Measurements from ENCODE around the gene EZR. TPM values are rescaled to one million over a fixed set of nuclear protein-coding genes. Genes with fewer than 3 reads are reported as not detected.
A peak's percentile ranks its signal among the peaks of the same experiment; 100 is the strongest.

Gene EZR
- total and polyA plus RNA-seq, 7 donors = 19.1 to 61.7 (median 30.9) TPM

GRCh38 chr6:158816329-158816728 is 2.8 kb downstream of the EZR start:
- Histone ChIP-seq H3K9me3 (no peaks in the 10 kb centered on the region), H3K4me3 (peak overlapping the region; percentile 88), H3K36me3 (ENCODE audit: insufficient read depth in 1 of 2, low read depth in 1 of 2) (no peaks in the 10 kb centered on the region), H3K27me3 (ENCODE audit: insufficient read depth in 3 of 3, low read length in 2 of 3) (no peaks in the 10 kb centered on the region), H3K4me1 (peaks cover 21% of the 10 kb centered on the region), H3K27ac (no peak overlapping the region)
- TF ChIP-seq, protein P1, sequence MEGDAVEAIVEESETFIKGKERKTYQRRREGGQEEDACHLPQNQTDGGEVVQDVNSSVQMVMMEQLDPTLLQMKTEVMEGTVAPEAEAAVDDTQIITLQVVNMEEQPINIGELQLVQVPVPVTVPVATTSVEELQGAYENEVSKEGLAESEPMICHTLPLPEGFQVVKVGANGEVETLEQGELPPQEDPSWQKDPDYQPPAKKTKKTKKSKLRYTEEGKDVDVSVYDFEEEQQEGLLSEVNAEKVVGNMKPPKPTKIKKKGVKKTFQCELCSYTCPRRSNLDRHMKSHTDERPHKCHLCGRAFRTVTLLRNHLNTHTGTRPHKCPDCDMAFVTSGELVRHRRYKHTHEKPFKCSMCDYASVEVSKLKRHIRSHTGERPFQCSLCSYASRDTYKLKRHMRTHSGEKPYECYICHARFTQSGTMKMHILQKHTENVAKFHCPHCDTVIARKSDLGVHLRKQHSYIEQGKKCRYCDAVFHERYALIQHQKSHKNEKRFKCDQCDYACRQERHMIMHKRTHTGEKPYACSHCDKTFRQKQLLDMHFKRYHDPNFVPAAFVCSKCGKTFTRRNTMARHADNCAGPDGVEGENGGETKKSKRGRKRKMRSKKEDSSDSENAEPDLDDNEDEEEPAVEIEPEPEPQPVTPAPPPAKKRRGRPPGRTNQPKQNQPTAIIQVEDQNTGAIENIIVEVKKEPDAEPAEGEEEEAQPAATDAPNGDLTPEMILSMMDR (IDR thresholded peaks at IDR 0.05) = no peak
- DNase-seq (no peak), ATAC-seq (no peak)
- 70 to 86% (median 76%) methylated on average over 5 of the region's 5 CpGs for WGBS, 3 donors
- intact Hi-C loops (cut with DNase I) = loop anchor here in 1 of 2 donors (5.0 kb wide), 1 partner anchor 51 kb away; no protein-coding TSS in a partner anchor

- no peaks in the 10 kb centered on the region for H3K36me3 ChIP-seq (ENCODE audit: insufficient read depth in 1 of 2, low read depth in 1 of 2)
- no peaks in the 10 kb centered on the region for H3K27me3 ChIP-seq (ENCODE audit: insufficient read depth in 3 of 3, low read length in 2 of 3)
- ATAC-seq = no peak
- DNase-seq = no peak
- 79 to 93% (median 84%) methylated on average over 2 of the region's 2 CpGs for WGBS, 3 donors
- H3K4me1 ChIP-seq = peaks cover 21% of the 10 kb centered on the region
- H3K4me3 ChIP-seq = no peak overlapping the region
- H3K9me3 ChIP-seq = no peaks in the 10 kb centered on the region
- intact Hi-C loops (cut with DNase I) = loop anchor here in 1 of 2 donors (5.0 kb wide), 1 partner anchor 51 kb away; no protein-coding TSS in a partner anchor
- TF ChIP-seq, protein P1 (IDR thresholded peaks at IDR 0.05) = no peak
- no peak overlapping the region for H3K27ac ChIP-seq
These were observed 3.3 kb downstream of the EZR start for GRCh38 chr6:158815907-158816306.

GRCh38 chr6:158815379-158815724 is 3.8 kb downstream of the EZR start:
- Histone ChIP-seq H3K4me3 (no peak overlapping the region), H3K27me3 (ENCODE audit: insufficient read depth in 3 of 3, low read length in 2 of 3) (no peaks in the 10 kb centered on the region), H3K4me1 (peaks cover 21% of the 10 kb centered on the region), H3K36me3 (ENCODE audit: insufficient read depth in 1 of 2, low read depth in 1 of 2) (no peaks in the 10 kb centered on the region), H3K9me3 (no peaks in the 10 kb centered on the region), H3K27ac (no peak overlapping the region)
- TF ChIP-seq, protein P1 (IDR thresholded peaks at IDR 0.05) = no peak
- intact Hi-C loops (cut with DNase I) = loop anchor here in 1 of 2 donors (5.0 kb wide), 1 partner anchor 52 kb away; no protein-coding TSS in a partner anchor
- DNase-seq = no peak
- no peak for ATAC-seq
- WGBS, 3 donors = 80 to 89% (median 83%) methylated on average over 2 of the region's 2 CpGs

DNA sequence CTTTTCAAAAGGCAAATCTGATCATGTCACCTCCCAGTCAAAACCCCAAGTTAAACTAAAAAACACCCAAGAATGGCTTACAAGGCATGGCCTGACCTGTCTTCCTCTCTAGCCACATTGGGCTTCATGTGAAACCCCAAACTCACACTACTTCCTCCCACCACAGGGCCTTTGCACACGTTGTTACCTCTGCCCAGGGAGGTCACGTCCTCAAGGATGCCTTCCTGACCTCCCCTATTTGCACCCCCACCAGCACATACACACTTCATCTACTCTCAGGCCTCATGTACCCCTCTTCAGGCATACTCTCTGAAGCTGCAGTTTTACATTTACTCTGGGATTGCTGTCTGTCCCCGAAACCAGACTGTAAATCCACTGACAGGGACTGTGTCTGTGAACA is 6.1 kb downstream of the EZR start:
- ATAC-seq (no peak), DNase-seq (no peak)
- no peak overlapping the region for H3K4me3 ChIP-seq
- TF ChIP-seq, protein P1 (IDR thresholded peaks at IDR 0.05) = no peak
- H3K27me3 ChIP-seq (ENCODE audit: insufficient read depth in 3 of 3, low read length in 2 of 3) = no peaks in the 10 kb centered on the region
- no peaks in the 10 kb centered on the region for H3K9me3 ChIP-seq
- H3K36me3 ChIP-seq (ENCODE audit: insufficient read depth in 1 of 2, low read depth in 1 of 2) = no peaks in the 10 kb centered on the region
- 84 to 91% (median 87%) methylated on average over 3 of the region's 3 CpGs for WGBS, 3 donors
- H3K4me1 ChIP-seq = peaks cover 21% of the 10 kb centered on the region
- H3K27ac ChIP-seq = no peak overlapping the region
- intact Hi-C loops (cut with DNase I) = no loop called here

DNA sequence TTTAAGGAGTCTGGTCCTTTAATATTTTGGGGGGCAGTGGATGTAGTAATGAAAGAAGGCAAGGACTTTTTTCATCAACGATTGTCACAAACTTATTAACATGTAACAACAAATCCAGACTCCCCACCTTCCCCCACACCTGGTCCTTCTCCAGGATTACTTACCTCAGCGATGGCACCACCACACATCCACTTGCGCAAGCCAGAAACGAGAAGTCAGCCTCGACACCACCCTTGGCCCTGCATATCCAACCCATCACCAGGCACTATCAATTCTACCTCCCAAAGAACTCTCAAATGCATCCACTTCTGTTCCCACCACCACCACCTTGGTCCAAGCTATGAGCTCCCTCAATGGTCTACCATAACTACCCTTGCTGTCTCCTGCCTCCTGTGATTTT is 6.6 kb downstream of the EZR start:
- TF ChIP-seq, protein P1 (IDR thresholded peaks at IDR 0.05) = no peak
- DNase-seq (no peak), ATAC-seq (no peak)
- intact Hi-C loops (cut with DNase I) = no loop called here
- WGBS, 3 donors = 77 to 91% (median 84%) methylated on average over 5 of the region's 5 CpGs
- Histone ChIP-seq H3K36me3 (ENCODE audit: insufficient read depth in 1 of 2, low read depth in 1 of 2) (no peaks in the 10 kb centered on the region), H3K27me3 (ENCODE audit: insufficient read depth in 3 of 3, low read length in 2 of 3) (no peaks in the 10 kb centered on the region), H3K9me3 (no peaks in the 10 kb centered on the region), H3K4me1 (peaks cover 19% of the 10 kb centered on the region), H3K27ac (no peak overlapping the region), H3K4me3 (no peak overlapping the region)

Data from psoas muscle (tissue), 8 donors.